Activated CD8-positive, alpha-beta memory T cell treated with anti-CD3 and anti-CD28 coated beads, Interleukin-2, amount 50 U/mL, for 24 hours (primary cell): Measurements from ENCODE around the gene GNAL.

Source experiments
- DNase-seq: peaks from one replicate; pipeline ENCODE4 v3.0.0-alpha.2; 2020; ENCODE audit errors: extremely low read depth

GNAL gene

GRCh38 chr18:11762429-11762828 lies 73.4 kb downstream of the GNAL start:
- no peak for DNase-seq

- DNase-seq, result no peak
Observed at GRCh38 chr18:11767329-11767728, 78.3 kb downstream of the GNAL start.

GRCh38 chr18:11767935-11768334 lies 78.9 kb downstream of the GNAL start:
- no peak for DNase-seq

- DNase-seq, result no peak
Observed at GRCh38 chr18:11775436-11776174, 86.5 kb downstream of the GNAL start.

- DNase-seq, result no peak
Observed at GRCh38 chr18:11780042-11780441, 91.0 kb downstream of the GNAL start.

GRCh38 chr18:11783716-11784331 lies 94.8 kb downstream of the GNAL start:
- no peak for DNase-seq

- no peak for DNase-seq
Observed at GRCh38 chr18:11784674-11785304, 95.7 kb downstream of the GNAL start.

GRCh38 chr18:11785444-11786055 lies 96.5 kb downstream of the GNAL start:
- no peak for DNase-seq

GRCh38 chr18:11789716-11790510 lies 100.8 kb downstream of the GNAL start:
- no peak for DNase-seq

GRCh38 chr18:11791131-11791530 lies 102.1 kb downstream of the GNAL start:
- no peak for DNase-seq

GRCh38 chr18:11792632-11793031 lies 103.6 kb downstream of the GNAL start:
- DNase-seq, result no peak

- no peak for DNase-seq
Observed at GRCh38 chr18:11794195-11794594, 105.1 kb downstream of the GNAL start.

- DNase-seq, result no peak
Observed at GRCh38 chr18:11795916-11796315, 106.9 kb downstream of the GNAL start.

GRCh38 chr18:11798271-11798670 lies 109.2 kb downstream of the GNAL start:
- DNase-seq, result no peak

GRCh38 chr18:11799066-11799465 lies 110.0 kb downstream of the GNAL start:
- no peak for DNase-seq

GRCh38 chr18:11800566-11801334 lies 111.7 kb downstream of the GNAL start:
- no peak for DNase-seq

- DNase-seq, result no peak
Observed at GRCh38 chr18:11801573-11801972, 112.5 kb downstream of the GNAL start.

GRCh38 chr18:11802158-11802557 lies 113.1 kb downstream of the GNAL start:
- DNase-seq, result no peak

- no peak for DNase-seq
Observed at GRCh38 chr18:11802586-11802985, 113.5 kb downstream of the GNAL start.

- no peak for DNase-seq
Observed at GRCh38 chr18:11807233-11807632, 118.2 kb downstream of the GNAL start.
